Measurements from ENCODE around the gene NOTCH4.
"Not testable (repeated sequence)": the region's sequence is repeated elsewhere in the genome, so short reads cannot be mapped to it uniquely, and the experiment has no call there.

NOTCH4 gene

DNA sequence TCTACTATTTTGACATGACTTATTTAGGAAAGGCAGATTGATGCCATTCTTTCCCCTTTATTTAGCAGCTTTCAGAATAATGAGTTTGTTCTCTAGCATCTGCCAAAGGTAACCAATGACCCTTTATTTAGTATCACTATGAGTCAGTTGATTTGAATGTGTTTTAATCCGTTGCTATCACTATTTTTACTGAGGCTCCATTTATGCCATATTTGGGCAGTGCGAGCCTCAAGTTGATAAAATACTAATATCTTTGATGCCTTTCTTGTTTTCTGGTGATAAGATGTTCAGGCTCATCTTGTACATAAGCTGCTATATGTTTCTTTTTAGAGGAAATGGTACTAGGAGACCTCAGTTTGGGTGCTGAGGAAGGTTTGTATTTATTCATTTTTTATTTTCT lies 15.6 kb upstream of the NOTCH4 start:
- peaks cover 21% of the 10 kb centered on the region for H3K4me1 Mint-ChIP-seq (ENCODE audit: low read depth)
- H3K27ac Mint-ChIP-seq, result no peak overlapping the region
- H3K9me3 Mint-ChIP-seq, result no peaks in the 10 kb centered on the region
- no peaks in the 10 kb centered on the region for H3K36me3 Mint-ChIP-seq (ENCODE audit: low read depth)
- H3K27me3 Mint-ChIP-seq, result no peaks in the 10 kb centered on the region
- no peak overlapping the region for H3K4me3 Mint-ChIP-seq
- no peak for DNase-seq

DNA sequence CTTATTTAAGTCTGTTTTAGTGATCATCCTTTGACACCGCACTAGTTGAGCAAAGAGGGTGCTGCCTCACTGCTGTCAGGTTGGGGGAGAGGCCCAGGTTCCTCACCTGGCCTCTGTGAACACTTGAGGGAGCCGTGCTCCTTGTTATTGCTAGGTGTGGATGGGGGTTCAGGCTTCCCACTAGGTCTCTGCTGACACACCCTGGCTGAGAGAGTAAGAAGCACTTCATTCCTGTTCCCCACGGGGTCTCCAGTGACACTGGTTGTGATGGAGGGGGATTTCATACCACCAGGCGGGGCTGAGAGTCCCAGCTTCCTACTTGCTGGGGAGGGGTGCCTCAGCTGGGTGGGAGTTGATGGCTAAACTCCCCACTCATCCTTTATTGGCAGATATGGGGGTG lies 11.1 kb upstream of the NOTCH4 start:
- DNase-seq, result no peak

DNA sequence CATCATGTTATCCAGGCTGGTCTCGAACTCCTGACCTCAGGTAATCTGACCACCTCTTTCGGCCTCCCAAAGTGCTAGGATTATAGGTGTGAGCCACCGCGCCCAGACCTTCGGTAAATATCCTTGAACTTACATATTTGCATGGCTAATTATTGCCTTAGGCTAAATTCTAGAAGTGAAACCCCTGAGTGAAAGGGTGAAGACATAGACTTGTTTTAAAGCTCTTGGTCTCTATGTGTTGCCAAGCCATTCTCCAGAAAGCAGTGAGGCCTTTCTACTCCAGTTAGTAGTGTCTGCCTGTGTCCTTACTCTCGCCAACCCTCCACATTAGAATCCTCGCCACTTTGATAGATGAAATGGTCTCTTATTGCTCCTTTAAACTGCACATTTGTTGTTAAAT lies 2.6 kb upstream of the NOTCH4 start:
- Mint-ChIP-seq H3K27ac (no peak overlapping the region), H3K9me3 (no peaks in the 10 kb centered on the region), H3K27me3 (no peaks in the 10 kb centered on the region), H3K4me3 (no peak overlapping the region), H3K36me3 (ENCODE audit: low read depth) (no peaks in the 10 kb centered on the region), H3K4me1 (ENCODE audit: low read depth) (peaks cover 10% of the 10 kb centered on the region)
- no peak for DNase-seq

More for the DNA sequence above, 11.1 kb upstream of the NOTCH4 start:
- H3K9me3 Mint-ChIP-seq, result no peaks in the 10 kb centered on the region
- no peaks in the 10 kb centered on the region for H3K36me3 Mint-ChIP-seq (ENCODE audit: low read depth)
- no peak overlapping the region for H3K4me3 Mint-ChIP-seq
- no peaks in the 10 kb centered on the region for H3K27me3 Mint-ChIP-seq
- peaks cover 2% of the 10 kb centered on the region for H3K4me1 Mint-ChIP-seq (ENCODE audit: low read depth)
- H3K27ac Mint-ChIP-seq, result no peak overlapping the region

- no peak for DNase-seq
- H3K4me3 Mint-ChIP-seq, result no peak overlapping the region
- peaks cover 10% of the 10 kb centered on the region for H3K4me1 Mint-ChIP-seq (ENCODE audit: low read depth)
- no peaks in the 10 kb centered on the region for H3K36me3 Mint-ChIP-seq (ENCODE audit: low read depth)
- H3K9me3 Mint-ChIP-seq, result no peaks in the 10 kb centered on the region
- H3K27ac Mint-ChIP-seq, result no peak overlapping the region
- no peaks in the 10 kb centered on the region for H3K27me3 Mint-ChIP-seq
Measured at GRCh38 chr6:32224696-32225095, 829 bp upstream of the NOTCH4 start.

- DNase-seq, result no peak
- Mint-ChIP-seq H3K36me3 (ENCODE audit: low read depth) (no peaks in the 10 kb centered on the region), H3K27me3 (no peaks in the 10 kb centered on the region), H3K9me3 (no peaks in the 10 kb centered on the region), H3K27ac (no peak overlapping the region), H3K4me1 (ENCODE audit: low read depth) (peaks cover 10% of the 10 kb centered on the region), H3K4me3 (no peak overlapping the region)
Measured at GRCh38 chr6:32222333-32223230, 1.3 kb downstream of the NOTCH4 start.

- no peak for DNase-seq
- no peaks in the 10 kb centered on the region for H3K9me3 Mint-ChIP-seq
- no peaks in the 10 kb centered on the region for H3K36me3 Mint-ChIP-seq (ENCODE audit: low read depth)
- peaks cover 10% of the 10 kb centered on the region for H3K4me1 Mint-ChIP-seq (ENCODE audit: low read depth)
- H3K27me3 Mint-ChIP-seq, result no peaks in the 10 kb centered on the region
- H3K4me3 Mint-ChIP-seq, result no peak overlapping the region
- no peak overlapping the region for H3K27ac Mint-ChIP-seq
Measured at GRCh38 chr6:32220021-32220420, 3.8 kb downstream of the NOTCH4 start.

- Mint-ChIP-seq H3K27ac (no peak overlapping the region), H3K4me3 (no peak overlapping the region), H3K36me3 (ENCODE audit: low read depth) (no peaks in the 10 kb centered on the region), H3K9me3 (no peaks in the 10 kb centered on the region), H3K27me3 (no peaks in the 10 kb centered on the region), H3K4me1 (ENCODE audit: low read depth) (peaks cover 10% of the 10 kb centered on the region)
- DNase-seq, result no peak
Measured at GRCh38 chr6:32218167-32218566, 5.7 kb downstream of the NOTCH4 start.

- H3K4me1 Mint-ChIP-seq (ENCODE audit: low read depth), result no peaks in the 10 kb centered on the region
- no peak overlapping the region for H3K27ac Mint-ChIP-seq
- no peaks in the 10 kb centered on the region for H3K36me3 Mint-ChIP-seq (ENCODE audit: low read depth)
- no peak for DNase-seq
- H3K9me3 Mint-ChIP-seq, result no peaks in the 10 kb centered on the region
- no peaks in the 10 kb centered on the region for H3K27me3 Mint-ChIP-seq
- no peak overlapping the region for H3K4me3 Mint-ChIP-seq
Measured at GRCh38 chr6:32216998-32217397, 6.9 kb downstream of the NOTCH4 start.

DNA sequence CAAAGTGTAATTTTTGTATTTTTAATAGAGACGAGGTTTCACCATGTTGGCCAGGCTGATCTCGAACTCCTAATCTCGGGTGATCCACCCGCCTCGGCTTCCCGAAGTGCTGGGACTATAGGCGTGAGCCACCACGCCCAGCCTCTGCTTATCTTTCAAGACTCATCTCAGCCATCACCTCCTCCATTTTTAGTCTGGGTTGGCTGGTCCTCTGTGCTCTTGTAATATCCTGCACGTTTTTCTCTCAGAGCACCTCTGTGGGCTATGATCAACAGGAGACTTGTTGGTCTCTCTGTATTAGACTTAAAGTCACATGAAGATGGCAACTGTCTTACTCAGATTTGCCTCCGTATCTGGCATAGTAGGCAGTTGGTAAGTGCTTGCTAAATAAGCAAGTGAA lies 7.6 kb downstream of the NOTCH4 start:
- H3K36me3 Mint-ChIP-seq (ENCODE audit: low read depth), result no peaks in the 10 kb centered on the region
- H3K4me3 Mint-ChIP-seq, result no peak overlapping the region
- H3K27me3 Mint-ChIP-seq, result no peaks in the 10 kb centered on the region
- no peaks in the 10 kb centered on the region for H3K9me3 Mint-ChIP-seq
- DNase-seq, result no peak
- no peak overlapping the region for H3K27ac Mint-ChIP-seq
- H3K4me1 Mint-ChIP-seq (ENCODE audit: low read depth), result no peaks in the 10 kb centered on the region

DNA sequence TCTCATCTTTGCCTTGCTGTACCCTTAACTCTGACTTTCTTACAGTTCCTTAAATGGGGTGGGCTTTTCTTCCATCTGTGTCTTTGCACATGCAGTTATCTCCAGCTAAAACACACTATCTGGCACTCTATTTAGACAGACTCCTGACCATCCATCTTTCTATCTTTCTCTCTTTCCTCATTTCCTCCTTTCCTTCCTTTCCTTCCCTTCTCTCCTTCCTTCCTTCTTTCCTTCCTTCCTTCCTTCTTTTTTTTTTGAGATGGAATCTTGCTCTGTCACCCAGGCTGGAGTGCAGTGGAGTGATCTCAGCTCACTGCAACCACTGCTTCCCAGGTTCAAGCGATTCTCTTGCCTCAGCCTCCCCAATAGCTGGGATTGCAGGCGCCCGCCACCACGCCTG lies 8.2 kb downstream of the NOTCH4 start:
- Mint-ChIP-seq H3K27me3 (no peaks in the 10 kb centered on the region), H3K9me3 (no peaks in the 10 kb centered on the region), H3K4me3 (no peak overlapping the region), H3K36me3 (ENCODE audit: low read depth) (no peaks in the 10 kb centered on the region), H3K27ac (no peak overlapping the region), H3K4me1 (ENCODE audit: low read depth) (no peaks in the 10 kb centered on the region)
- DNase-seq, result no peak

DNA sequence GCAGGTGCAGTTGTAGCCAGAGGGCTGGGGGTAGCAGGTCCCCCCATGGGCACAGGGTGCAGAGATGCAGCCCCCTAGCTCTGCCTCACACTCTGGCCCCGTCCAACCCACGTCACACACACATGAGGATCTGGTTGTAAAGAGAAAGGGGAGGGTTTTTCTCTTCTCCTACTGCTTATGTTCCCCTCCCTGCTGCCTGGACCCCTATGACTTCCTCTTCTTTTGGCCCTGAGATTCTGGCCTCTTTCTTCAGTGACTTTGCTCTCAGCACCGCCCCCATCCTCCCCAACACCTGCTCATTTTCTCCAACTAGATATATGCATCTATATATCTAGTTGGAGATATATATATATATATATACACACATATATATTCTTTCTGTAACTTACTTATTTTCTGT lies 9.7 kb downstream of the NOTCH4 start:
- Mint-ChIP-seq H3K36me3 (ENCODE audit: low read depth) (no peaks in the 10 kb centered on the region), H3K9me3 (no peaks in the 10 kb centered on the region), H3K4me3 (no peak overlapping the region), H3K27ac (no peak overlapping the region), H3K27me3 (no peaks in the 10 kb centered on the region), H3K4me1 (ENCODE audit: low read depth) (no peaks in the 10 kb centered on the region)
- DNase-seq, result no peak

DNA sequence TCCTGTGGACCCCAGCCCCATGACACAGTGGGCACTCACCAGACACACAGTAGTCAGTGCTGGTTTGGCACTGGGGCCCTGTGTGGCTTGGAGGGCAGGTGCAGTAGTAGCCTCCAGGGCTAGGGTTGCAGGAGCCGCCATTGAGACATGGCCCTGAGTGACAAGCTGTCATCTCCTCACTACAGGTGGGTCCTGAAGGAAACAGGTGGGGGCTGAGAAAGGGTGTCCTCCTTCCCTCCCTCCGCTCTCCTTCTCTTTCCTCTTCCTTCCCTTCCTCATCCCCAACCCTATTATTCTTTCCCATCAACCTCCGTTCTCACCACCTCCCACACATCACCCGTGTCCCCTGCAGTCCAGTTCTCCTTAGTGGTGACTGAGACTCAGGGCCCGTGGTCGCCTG lies 10.2 kb downstream of the NOTCH4 start:
- Mint-ChIP-seq H3K36me3 (ENCODE audit: low read depth) (no peaks in the 10 kb centered on the region), H3K4me1 (ENCODE audit: low read depth) (no peaks in the 10 kb centered on the region), H3K27ac (no peak overlapping the region), H3K4me3 (no peak overlapping the region), H3K27me3 (no peaks in the 10 kb centered on the region), H3K9me3 (no peaks in the 10 kb centered on the region)
- DNase-seq, result no peak

- Mint-ChIP-seq H3K9me3 (no peaks in the 10 kb centered on the region), H3K27ac (no peak overlapping the region), H3K27me3 (no peaks in the 10 kb centered on the region), H3K4me3 (no peak overlapping the region), H3K4me1 (ENCODE audit: low read depth) (no peaks in the 10 kb centered on the region), H3K36me3 (ENCODE audit: low read depth) (no peaks in the 10 kb centered on the region)
- no peak for DNase-seq
Measured at GRCh38 chr6:32212076-32212760, 11.6 kb downstream of the NOTCH4 start.

DNA sequence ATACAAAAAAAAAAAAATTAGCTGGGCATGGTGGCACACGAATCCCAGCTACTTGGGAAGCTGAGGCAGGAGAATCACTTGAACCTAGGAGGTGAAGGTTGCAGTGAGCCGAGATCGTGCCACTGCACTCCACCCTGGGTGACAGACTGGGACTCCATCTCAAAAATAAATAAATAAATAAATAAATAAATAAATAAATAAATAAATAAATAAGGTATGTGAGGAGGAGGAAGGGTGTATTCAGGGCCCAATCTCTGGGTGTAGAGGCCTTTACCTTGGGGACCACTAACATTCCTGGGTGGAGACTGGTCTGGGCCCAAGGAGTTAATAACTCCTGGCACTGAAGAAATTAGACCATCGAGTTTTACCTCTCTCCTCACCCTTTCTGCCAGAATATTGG lies 12.4 kb downstream of the NOTCH4 start:
- not testable (repeated sequence) for H3K27me3 Mint-ChIP-seq; H3K4me3 Mint-ChIP-seq; DNase-seq; H3K9me3 Mint-ChIP-seq; H3K27ac Mint-ChIP-seq; H3K4me1 Mint-ChIP-seq (ENCODE audit: low read depth); H3K36me3 Mint-ChIP-seq (ENCODE audit: low read depth)

DNA sequence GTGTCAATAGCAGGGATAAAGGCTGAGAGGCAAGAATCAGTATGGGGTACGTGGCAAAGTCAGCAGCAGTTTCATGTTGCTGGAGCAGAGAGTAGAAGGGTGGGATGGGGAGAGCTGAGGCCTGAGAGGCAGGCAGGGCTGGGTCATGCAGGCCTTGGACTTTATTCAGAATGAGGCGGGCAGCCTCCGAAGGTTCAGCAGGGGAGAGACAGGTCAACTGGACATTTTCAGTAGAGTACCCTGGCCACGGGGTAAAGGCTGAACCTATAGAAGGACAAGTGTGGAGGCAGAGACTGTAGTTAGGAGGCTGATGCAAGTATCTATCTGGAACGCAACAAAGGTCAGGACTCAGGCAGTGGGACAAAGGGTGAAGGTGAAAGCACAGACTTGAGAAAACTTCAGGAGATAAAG lies 13.7 kb downstream of the NOTCH4 start:
- H3K36me3 Mint-ChIP-seq (ENCODE audit: low read depth), result no peaks in the 10 kb centered on the region
- H3K4me1 Mint-ChIP-seq (ENCODE audit: low read depth), result no peaks in the 10 kb centered on the region
- DNase-seq, result no peak
- no peak overlapping the region for H3K4me3 Mint-ChIP-seq
- no peaks in the 10 kb centered on the region for H3K9me3 Mint-ChIP-seq
- H3K27me3 Mint-ChIP-seq, result no peaks in the 10 kb centered on the region
- no peak overlapping the region for H3K27ac Mint-ChIP-seq
